HL-60/S4 (cell line): ENCODE data around the gene THNSL1.
"Not testable (repeated sequence)": the region's sequence is repeated elsewhere in the genome, so short reads cannot be mapped to it uniquely, and the experiment has no call there.

Source experiments
- in situ Hi-C: fragments of 300-500 bp; cut with MboI; formaldehyde crosslinking; loops from 2 replicates; pipeline ENCODE4 v1.14.3; 2022; ENCODE audit warnings: low sequenced_read_pairs

The THNSL1 gene, protein sequence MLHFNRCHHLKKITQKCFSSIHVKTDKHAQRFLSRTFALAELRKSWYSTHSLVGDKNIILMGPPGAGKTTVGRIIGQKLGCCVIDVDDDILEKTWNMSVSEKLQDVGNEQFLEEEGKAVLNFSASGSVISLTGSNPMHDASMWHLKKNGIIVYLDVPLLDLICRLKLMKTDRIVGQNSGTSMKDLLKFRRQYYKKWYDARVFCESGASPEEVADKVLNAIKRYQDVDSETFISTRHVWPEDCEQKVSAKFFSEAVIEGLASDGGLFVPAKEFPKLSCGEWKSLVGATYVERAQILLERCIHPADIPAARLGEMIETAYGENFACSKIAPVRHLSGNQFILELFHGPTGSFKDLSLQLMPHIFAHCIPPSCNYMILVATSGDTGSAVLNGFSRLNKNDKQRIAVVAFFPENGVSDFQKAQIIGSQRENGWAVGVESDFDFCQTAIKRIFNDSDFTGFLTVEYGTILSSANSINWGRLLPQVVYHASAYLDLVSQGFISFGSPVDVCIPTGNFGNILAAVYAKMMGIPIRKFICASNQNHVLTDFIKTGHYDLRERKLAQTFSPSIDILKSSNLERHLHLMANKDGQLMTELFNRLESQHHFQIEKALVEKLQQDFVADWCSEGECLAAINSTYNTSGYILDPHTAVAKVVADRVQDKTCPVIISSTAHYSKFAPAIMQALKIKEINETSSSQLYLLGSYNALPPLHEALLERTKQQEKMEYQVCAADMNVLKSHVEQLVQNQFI

DNA sequence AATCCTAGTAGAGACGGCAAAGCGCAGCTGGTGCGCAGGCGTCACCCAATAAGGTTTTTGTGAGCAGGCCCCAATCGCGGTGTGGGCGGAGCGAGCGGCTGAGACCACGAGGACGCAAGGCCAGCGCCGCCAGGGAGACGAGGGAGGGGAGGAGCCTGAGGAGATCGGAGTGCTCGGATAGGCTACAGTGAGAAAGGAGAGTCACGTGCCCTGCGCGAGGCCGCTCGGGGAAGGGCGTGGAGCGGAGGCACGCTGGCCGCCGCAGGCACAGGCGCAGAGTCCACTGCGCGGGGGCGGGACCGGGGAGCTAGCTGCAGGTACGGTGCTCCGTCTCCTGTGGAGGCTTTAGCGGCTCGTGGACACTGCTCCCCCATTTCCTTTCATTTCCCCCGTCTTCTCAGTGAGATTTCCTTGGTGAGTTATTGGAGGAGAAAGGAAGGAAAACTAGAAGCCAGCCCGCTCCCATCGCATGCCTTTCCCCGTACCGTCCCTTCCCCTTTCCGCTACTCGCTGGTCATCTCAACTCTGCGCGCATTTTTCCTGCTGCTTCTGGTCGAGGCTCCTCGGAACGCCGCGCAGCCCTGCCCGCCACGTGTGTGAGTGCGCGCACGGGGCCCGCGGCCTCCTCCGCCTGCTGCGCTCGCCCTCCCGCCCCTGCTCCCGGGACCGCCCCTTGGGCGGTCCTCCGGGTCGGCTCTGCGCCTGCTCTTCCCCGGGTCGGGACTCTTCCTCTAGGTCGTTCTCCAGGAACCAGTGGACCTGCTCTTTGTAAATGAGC is at the start of gene THNSL1:
THNSL1 (plus strand) TSS at position 237 of the 778 bp plus-strand sequence. CDS start 6,612 bp downstream, outside the sequence.
- in situ Hi-C loops: no loop called here

DNA sequence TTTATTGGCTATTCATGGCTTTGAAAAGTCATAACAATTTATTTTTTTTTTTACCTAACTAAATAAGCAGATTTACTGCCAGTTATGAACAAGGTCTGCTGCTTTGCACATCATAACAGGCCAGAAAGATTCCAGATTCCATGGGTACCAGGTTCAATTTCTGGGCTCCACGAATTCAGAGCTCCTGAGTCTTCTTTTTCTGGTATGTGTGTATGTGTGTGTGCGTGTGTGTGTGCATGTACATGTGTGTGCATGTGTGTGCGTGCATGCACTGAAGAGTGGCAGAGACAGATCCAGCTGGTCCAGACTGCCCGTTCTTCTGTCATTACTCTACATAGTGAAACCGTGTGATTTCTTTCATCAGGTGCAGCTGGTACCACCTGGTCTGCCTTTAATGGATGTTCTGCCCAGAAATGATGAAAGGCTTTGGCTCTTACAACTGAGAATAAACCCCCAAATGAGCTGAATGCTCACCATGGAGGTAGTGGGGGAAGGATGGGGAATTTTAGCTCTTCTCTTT is 49.4 kb upstream of the THNSL1 start:
- in situ Hi-C loops: no loop called here

DNA sequence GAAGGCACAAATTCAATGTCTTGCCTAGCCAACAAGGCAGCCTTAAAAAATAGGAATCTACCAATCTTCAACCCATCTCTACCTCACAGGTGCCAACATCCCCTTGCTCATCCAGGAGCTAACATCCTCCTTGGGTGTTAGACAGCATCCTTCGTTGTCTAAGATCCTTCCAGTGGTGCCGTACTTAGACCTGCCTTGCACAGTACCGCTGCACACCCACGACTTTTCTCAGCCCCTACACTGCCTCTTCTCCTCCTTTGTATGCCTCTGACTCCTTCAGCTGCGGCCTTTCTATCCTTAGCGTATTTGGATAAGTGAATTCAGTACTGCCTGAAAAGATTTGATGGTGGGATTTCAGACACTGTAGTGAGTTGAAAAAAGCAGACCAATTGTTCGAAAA is 48.1 kb upstream of the THNSL1 start:
- in situ Hi-C loops: no loop called here

DNA sequence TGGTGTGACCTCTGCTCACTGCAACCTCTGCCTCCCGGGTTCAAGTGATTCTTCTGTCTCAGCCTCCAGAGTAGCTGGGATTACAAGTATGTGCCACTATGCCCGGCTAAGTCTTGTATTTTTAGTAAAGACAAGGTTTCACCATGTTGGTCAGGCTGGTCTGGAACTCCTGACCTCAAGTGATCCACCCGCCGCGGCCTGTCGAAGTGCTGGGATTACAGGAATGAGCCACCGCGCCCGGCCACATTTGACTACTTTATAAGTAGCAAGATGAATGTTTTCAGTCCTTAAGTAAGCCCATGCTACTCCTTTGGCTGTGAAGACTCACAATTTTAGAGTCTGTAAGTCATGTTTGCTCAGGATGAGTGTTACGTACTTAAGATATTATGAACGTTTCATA is 47.5 kb upstream of the THNSL1 start:
- in situ Hi-C loops: not testable (repeated sequence)

DNA sequence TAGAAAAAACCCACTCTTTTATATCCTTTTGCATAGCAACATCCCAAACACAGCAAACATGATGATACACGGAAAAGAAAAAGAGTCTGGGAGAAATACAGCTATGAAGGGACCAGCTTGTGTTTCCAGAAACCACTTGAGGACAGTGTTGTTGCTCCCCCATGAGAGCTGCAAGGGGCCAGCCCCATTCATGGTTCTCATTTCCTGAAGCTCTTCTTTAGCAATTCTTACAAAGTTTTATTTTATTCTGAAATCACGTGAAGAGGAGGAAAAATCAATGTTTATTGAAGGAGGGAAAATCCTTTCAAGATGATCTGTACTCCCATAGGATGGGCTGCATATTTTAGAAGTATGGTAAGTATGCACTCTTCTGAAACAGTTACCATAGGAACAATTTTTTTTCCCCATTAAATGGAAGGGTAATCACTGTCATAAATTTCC is 46.6 kb upstream of the THNSL1 start:
- in situ Hi-C loops: no loop called here

DNA sequence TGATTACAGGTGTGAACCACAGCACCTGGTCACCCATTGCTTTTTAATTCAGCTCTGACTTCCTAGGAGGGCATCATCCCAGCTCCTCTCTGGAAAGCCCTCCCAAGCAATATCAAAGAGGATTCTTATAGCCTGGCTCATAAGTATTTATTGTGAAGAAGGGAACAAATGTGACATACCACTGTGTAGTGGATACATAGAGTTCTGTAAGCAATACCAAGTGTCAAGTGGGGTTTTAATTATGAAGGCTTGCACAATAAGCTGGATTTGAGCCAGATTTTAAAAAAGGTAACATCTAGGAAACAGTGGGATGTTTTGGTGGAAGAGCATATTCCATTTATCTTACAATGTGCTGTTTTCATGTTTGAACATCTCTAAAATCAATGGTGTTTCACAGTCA is 45.0 kb upstream of the THNSL1 start:
- in situ Hi-C loops: no loop called here

DNA sequence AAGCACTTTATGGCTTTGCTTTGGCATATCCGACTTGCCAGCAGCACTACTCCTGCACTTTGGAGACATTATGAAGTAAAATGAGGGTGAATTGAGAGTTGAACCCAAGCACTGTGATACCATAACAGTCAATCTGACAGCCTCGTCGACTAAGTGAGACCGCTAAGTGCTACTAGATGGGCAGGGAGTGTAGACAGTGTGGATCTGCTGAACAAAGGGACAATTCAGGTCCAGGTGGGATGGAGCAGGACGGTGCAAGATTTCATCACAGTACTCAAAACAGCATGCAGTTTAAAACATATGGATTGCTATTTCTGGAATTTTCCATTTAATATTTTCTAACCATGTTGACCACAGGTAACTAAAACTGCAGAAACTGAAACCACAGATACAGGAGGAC is 43.2 kb upstream of the THNSL1 start:
- in situ Hi-C loops: no loop called here

DNA sequence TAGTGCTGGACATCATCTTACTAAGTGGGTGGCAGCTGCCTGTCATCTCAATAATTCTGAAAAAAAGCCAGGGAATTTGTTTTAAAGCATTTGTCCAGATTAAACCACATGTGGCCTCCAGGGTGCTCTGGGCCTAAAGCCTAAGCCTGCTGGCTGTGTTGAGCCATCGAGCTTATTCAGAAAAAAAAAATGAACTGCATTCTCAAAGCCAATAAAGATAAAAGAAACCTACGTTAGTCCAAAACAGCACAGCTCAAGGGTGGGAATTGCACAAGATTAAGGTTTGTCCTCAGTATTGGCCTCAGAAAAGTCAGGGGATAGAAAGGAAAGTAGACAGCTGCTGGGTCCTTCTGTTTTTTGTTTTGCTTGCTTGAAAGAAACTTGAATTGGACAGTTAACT is 41.4 kb upstream of the THNSL1 start:
- in situ Hi-C loops: no loop called here

DNA sequence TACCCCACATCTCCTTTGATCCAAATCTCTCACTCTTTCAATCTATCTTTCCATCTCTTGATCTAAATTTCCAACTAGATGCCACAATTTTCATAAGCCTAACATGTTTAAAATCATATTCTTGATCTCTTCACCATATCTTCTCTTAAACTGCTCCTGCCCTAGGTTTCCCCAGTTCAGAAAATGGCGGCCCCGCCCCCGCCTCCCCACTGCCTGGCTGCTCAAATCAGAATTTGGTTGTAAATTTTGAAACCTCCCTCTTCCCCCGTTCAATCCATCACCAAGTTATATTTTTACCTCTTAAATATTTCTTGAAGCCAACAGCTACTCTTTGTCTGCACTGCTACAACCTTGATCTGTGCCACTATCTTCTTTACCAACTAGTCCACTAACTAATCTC is 36.7 kb upstream of the THNSL1 start:
- in situ Hi-C loops: no loop called here

DNA sequence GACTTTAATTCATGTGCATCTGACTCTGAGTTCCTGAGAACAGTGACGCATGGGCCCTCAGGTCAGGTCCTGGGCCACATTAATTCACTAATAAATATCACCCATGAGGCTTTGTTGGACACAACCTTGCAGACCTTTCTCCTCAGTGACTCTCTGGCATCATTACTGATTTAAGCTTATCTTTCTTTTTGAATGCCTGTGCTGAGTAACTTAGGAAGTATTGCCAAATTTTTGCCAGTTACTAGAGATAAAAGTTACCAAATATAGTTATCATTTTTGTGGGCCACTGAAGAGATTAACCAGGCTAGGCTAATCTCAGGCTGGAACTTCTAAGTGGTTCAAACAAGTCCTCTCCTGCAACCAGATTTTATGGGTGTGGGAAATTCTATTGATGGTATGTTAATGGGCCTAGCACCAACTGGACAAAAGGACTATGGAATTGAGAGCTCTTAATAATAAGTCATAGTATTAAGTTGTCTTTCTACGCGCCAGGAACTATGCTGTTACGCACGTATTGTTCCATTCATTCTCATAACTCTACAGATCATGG is 35.2 kb upstream of the THNSL1 start:
- in situ Hi-C loops: no loop called here

DNA sequence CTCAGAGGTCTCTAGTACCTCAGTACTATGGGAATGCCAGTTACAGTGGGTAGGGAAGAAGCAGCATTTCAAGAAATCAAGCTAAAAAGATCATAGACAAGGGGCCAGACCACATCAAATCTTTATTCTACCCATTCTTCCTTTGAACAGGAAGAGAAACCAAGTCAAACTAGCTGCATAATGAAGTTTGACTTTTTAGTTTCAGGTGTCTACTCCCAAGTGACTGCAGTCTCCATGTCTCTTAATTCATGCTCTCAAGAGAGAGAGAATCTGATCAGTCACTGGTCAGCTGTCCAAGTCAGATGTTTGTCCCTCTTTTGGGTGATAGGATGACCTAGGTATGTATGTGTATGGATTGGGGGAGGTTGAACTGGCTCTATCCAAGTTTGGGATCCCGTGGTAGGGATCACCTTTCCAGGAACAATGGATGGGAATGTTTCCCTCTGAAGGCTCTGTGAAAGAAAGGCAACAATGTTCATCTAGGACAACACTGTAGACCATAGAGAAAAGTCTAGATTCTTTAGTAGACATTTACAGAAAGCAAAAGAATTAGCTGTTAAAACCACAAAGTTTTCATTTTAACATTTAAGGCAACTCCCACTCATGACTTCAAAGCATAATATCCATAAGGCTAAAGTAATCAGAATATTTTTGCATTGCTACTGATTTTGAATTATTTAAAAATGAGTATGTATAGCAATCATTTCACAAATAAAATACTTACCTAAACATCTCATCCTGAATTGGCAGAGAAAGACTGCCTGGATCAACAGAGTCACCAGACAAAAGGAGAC is 33.9 kb upstream of the THNSL1 start:
- in situ Hi-C loops: no loop called here

DNA sequence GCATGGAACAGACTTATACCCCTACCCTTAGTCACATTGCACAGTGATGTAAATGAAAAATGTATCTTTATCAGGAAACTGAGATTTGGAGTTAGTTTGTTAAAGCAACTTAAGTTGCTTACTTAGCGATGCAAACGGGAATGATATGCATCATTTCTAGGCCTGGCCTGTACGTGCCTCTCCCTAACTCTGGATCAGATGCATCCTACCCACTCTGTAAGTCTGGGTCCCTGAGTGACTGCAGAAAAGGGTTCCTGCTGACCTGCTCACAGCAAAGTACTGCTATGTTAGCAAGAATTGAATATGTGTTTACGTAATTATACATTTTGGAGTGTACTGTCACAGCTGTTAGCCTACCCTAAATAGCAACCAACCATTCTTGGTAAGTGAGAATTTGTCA is 33.3 kb upstream of the THNSL1 start:
- in situ Hi-C loops: no loop called here

DNA sequence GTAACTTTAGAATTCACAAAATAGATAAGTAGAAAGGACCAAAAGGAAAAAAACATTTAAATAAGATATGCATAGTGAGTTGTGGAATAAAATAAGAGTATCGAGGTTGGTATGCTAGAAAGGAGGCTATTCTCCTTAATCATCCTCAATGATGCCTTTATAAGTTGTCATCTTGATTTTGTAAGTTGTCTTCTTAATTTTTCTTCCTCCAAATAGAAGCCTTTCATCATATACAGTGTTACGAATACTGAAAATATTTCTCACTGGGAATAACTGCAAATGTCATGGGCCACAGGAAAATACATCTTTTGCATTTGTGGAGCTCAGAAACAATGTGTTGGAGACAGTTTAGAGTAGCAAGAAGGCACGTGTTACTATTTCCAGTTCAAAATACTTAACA is 32.5 kb upstream of the THNSL1 start:
- in situ Hi-C loops: no loop called here

DNA sequence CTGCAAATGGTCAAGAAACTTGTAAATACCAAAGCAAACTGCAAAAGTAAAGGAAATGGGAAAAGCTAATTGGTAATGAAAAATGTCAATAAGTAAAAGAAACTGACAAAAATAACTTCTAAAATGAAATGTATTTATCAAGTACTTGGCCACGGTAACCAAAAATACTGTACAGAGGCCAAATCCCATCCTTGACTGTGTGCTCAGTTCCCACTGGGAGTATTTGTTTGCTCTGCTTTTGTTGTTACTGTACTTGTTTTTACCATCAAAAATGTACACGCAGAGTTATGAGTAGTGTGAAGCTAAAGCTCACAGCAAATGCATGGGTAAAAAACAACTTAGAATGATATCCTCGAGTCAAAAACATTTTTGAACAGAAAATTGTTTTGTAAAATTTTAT is 31.5 kb upstream of the THNSL1 start:
- in situ Hi-C loops: no loop called here

DNA sequence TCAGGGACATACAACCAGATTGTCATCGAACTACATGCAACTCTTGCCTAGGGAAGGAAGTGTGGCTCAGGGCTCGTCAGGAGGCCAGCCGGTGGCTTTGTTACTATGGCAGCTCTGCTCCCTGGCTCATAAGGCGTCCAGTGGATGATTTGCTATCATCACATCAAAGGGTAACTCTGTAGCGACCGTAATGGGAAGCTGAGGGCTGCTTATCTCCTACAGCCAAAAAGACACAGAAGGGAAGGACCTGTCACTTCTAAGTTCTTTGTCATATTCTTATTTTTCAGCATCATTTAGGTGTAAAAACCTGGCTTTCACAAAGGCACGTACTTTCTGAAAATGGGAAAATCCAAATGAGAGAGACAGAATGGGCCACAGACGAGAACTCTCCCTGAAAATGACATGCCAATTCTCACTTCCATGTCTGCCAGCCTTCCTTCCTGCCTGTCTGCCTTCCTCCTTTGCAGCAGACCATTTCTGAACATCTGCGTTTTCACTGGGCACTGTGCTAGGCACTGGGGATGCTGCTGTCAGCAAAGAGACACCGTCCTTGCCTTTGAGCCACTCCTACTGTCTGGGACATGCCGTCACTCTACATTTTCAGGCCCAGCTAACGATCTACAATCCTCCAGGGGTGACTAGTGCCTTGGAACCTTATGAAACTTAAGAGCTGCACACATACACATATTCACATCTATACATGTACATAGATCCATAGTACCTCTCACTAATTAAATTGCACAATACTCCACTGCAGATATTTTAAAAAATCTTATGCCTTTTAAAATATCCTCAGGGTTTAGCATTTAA is 27.4 kb upstream of the THNSL1 start:
- in situ Hi-C loops: no loop called here

DNA sequence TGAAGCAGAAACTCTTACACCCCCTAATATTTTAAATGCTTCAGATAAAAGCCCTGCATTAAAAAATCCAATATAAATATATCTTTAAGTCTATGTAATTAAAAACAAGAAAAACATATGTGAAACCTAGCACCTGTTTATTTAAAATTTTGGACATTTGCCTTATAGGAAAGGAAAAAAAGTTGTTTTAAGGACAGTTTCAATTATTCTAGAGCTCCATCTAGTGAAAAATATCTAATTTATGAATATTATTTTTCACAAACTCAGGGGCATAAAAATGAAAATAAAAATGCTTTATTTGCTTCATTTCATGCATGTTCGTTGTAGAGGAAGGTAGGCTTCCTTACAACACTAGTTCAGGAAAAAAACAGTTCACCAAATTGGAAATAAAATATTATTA is 26.5 kb upstream of the THNSL1 start:
- in situ Hi-C loops: no loop called here

DNA sequence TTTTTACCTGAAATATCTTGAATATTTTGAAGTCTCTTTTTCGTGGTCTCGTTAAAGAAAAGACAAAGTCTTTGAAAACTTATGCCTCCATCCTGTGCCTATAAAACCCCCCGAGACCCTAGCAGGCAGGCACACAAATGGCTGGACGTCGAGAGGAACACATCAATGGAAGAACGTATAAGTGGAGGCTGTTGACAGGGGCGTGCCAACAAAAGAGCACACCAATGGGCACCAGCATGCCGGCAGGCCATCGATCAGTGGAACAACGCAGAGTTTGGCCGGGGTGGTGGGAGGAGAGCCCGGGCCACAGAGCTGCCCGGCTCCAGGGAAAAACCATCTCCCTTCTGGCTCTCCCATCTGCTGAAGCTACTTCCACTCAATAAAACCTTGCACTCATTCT is 25.1 kb upstream of the THNSL1 start:
- in situ Hi-C loops: no loop called here

DNA sequence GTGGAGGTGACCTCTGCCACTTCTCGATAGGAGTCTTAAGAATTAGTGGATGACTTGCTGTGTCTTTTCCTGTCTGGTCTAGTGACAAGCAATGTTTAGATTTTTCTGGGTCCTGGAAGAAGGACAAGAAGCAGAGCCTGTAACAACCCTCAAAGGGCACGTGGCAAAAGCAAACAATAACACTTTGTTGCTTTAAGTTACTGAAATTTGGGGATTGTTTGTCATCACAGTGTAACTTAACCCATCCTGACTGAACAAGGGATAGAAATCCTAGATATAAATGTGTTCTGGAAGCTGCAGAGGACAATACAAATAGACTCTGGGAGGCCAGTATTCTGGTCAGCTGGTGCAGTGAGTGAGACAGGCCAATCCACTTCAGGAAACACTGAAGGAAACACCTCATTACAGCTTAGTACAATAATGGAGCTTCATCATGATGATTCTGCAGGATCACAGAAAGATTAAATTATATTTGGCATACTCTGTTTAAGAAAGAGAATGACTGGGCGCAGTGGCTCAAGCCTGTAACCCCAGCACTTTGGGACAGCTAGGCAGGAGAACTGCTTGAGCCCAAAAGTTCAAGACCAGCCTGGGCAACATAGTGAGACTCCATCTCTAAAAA is 23.8 kb upstream of the THNSL1 start:
- in situ Hi-C loops: no loop called here
